GM23338 (cell line): ENCODE results near the gene NR4A2. TPM values are rescaled to one million over a fixed set of nuclear protein-coding genes. Genes with fewer than 3 reads are reported as not detected.

Experiments
- ATAC-seq: fragments of 200-7000 bp; cut with Tn5 transposase; 3 replicates; pipeline ENCODE4 v1.9.1; 2020
- DNase-seq: peaks from one replicate; pipeline ENCODE4 v3.0.0-alpha.2; 2015; ENCODE audit warnings: low spot score
- H2AFZ ChIP-seq: fragments of 200-600 bp; sonication (generic); 2 replicates; pipeline ENCODE4 v1.8.0; 2016; ENCODE audit warnings: antibody characterized with exemption, mild to moderate bottlenecking, moderate library complexity
- H3F3A ChIP-seq: fragments of 200-600 bp; sonication (generic); replicated peaks from 2 replicates; pipeline ENCODE4 v1.8.0; 2017; ENCODE audit warnings: antibody characterized with exemption, mixed run types, low read depth
- H3K27ac ChIP-seq: fragments of 200-600 bp; sonication (generic); 2 replicates; pipeline ENCODE4 v1.6.1; 2016; ENCODE audit warnings: low read depth
- H3K27me3 ChIP-seq: fragments of 200-600 bp; sonication (generic); 2 replicates; pipeline ENCODE4 v1.8.0; 2016; ENCODE audit warnings: mild to moderate bottlenecking, mixed run types, moderate library complexity; ENCODE audit not compliant: insufficient read depth
- H3K36me3 ChIP-seq: fragments of 200-600 bp; sonication (generic); 2 replicates; pipeline ENCODE4 v1.8.0; 2016; ENCODE audit warnings: mild to moderate bottlenecking; ENCODE audit not compliant: insufficient read depth
- H3K4me1 ChIP-seq: fragments of 200-600 bp; sonication (generic); 2 replicates; pipeline ENCODE4 v1.8.0; 2016; ENCODE audit warnings: mild to moderate bottlenecking, moderate library complexity; ENCODE audit not compliant: insufficient read depth
- H3K4me2 ChIP-seq: fragments of 200-600 bp; sonication (generic); 2 replicates; pipeline ENCODE4 v1.7.1; 2017; ENCODE audit warnings: mixed run types
- H3K4me3 ChIP-seq: fragments of 200-600 bp; sonication (generic); 2 replicates; pipeline ENCODE4 v1.6.1; 2016; ENCODE audit warnings: mixed run types
- H3K79me2 ChIP-seq: fragments of 200-600 bp; sonication (generic); replicated peaks from 2 replicates; pipeline ENCODE4 v1.8.0; 2017; ENCODE audit warnings: mild to moderate bottlenecking; ENCODE audit not compliant: insufficient read depth
- H3K9me2 ChIP-seq: fragments of 200-600 bp; sonication (generic); 2 replicates; pipeline ENCODE4 v1.8.0; 2017; ENCODE audit not compliant: insufficient read depth
- H4K20me1 ChIP-seq: fragments of 200-600 bp; sonication (generic); replicated peaks from 2 replicates; pipeline ENCODE4 v1.8.0; 2017; ENCODE audit warnings: mild to moderate bottlenecking; ENCODE audit not compliant: insufficient read depth
- H3K27ac Mint-ChIP-seq: 2 replicates; pipeline ENCODE4 v1.8.0; 2020; ENCODE audit warnings: inconsistent platforms, mild to moderate bottlenecking, moderate library complexity, mixed read lengths
- H3K27me3 Mint-ChIP-seq: 3 replicates; pipeline ENCODE4 v1.8.0; 2022; ENCODE audit warnings: low read depth, mild to moderate bottlenecking, moderate library complexity, mixed read lengths, inconsistent platforms; ENCODE audit not compliant: insufficient read depth, poor library complexity
- H3K36me3 Mint-ChIP-seq: 3 replicates; pipeline ENCODE4 v1.8.0; 2021; ENCODE audit warnings: low read depth, mild to moderate bottlenecking, inconsistent platforms, moderate library complexity, mixed read lengths
- H3K4me1 Mint-ChIP-seq: 3 replicates; pipeline ENCODE4 v1.8.0; 2020; ENCODE audit warnings: mild to moderate bottlenecking, inconsistent platforms, mixed read lengths
- H3K4me3 Mint-ChIP-seq: 3 replicates; pipeline ENCODE4 v1.8.0; 2021; ENCODE audit warnings: moderate library complexity, mild to moderate bottlenecking, inconsistent platforms, mixed read lengths
- H3K9me3 Mint-ChIP-seq: 3 replicates; pipeline ENCODE4 v1.8.0; 2020; ENCODE audit warnings: moderate library complexity, mild to moderate bottlenecking, inconsistent platforms, mixed read lengths
- CREB1 ChIP-seq: fragments of 250-450 bp; sonication (Bioruptor Pico); IDR thresholded peaks from 2 replicates; pipeline ENCODE4 v1.5.0; 2020; ENCODE audit warnings: low read depth, mild to moderate bottlenecking, moderate library complexity
- EZH2 ChIP-seq: fragments of 200-600 bp; sonication (generic); IDR thresholded peaks from one replicate; pipeline ENCODE4 v1.8.0; 2017; ENCODE audit warnings: antibody characterized with exemption, mild to moderate bottlenecking, low read depth; ENCODE audit not compliant: unreplicated experiment
- POLR2AphosphoS5 ChIP-seq: IDR thresholded peaks from 2 replicates; pipeline ENCODE4 v1.6.1; 2016; ENCODE audit warnings: antibody characterized with exemption, low read depth
- STAT1 ChIP-seq: IDR thresholded peaks from one replicate; pipeline ENCODE4 v1.6.1; 2016; ENCODE audit warnings: antibody characterized with exemption; ENCODE audit not compliant: unreplicated experiment
- ZNF114 ChIP-seq: fragments of 250-450 bp; sonication (Bioruptor Pico); IDR thresholded peaks from 2 replicates; pipeline ENCODE4 v1.5.0; 2020; ENCODE audit warnings: mild to moderate bottlenecking, moderate library complexity
- ZNF331 ChIP-seq: fragments of 250-450 bp; sonication (Bioruptor Pico); IDR thresholded peaks from 2 replicates; pipeline ENCODE4 v1.5.0; 2020; ENCODE audit warnings: low read depth, mild to moderate bottlenecking, moderate library complexity
- long read RNA-seq: library from polyadenylated mRNA; unstranded; transcript quantifications from one replicate; pipeline ENCODE4 v2.0.0, GENCODE V29; 2020; ENCODE audit not compliant: unreplicated experiment
- polyA plus RNA-seq: library from polyadenylated mRNA; unstranded; fragments of >200 nt; fragmentation: Nextera tagmentation; extraction: Ambion mirVana; gene quantifications from 2 replicates; pipeline ENCODE4 v1.2.1, GENCODE V29; 2016
- total RNA-seq: library from RNA; depleted of rRNA; stranded (reverse); fragments of >200 nt; shearing (Covaris generic); gene quantifications from 2 replicates; pipeline ENCODE4 v1.2.3, GENCODE V29; 2014; rRNA removed
- TF ChIP-seq, protein P1 (sequence below): fragments of 250-450 bp; sonication (Bioruptor Pico); IDR thresholded peaks from 2 replicates; pipeline ENCODE4 v1.5.0; 2020; ENCODE audit warnings: mild to moderate bottlenecking, moderate library complexity

Gene NR4A2
- total RNA-seq (0.49 and 0.85 TPM in 2 replicates), polyA plus RNA-seq (0.56 and 0.71 TPM in 2 replicates)
- long read RNA-seq, result 0 reads

- H3K4me3 Mint-ChIP-seq, result peak within 1 kb of the TSS; percentile 93
- Histone ChIP-seq H3K4me1 (peaks cover 42% of the 10 kb centered on the region), H3F3A (peaks cover 5% of the 10 kb centered on the region; the same call in 1 of the 2 replicates), H3K4me3 (peak within 1 kb of the TSS; percentile 83), H4K20me1 (peaks cover 10% of the 10 kb centered on the region; the same call in 1 of the 2 replicates), H3K27me3 (peaks cover 73% of the 10 kb centered on the region), H3K36me3 (no peaks in the 10 kb centered on the region), H3K9me2 (no peaks in the 10 kb centered on the region), H3K4me2 (peak within 1 kb of the TSS; percentile 98), H2AFZ (peak within 1 kb of the TSS; percentile 97), H3K27ac (no peak within 1 kb of the TSS), H3K79me2 (no peaks in the 10 kb centered on the region)
- peak within 1 kb of the TSS; percentile 98 for H3K27ac Mint-ChIP-seq
- DNase-seq (peak; percentile 89), ATAC-seq (peak; percentile 63)
- TF ChIP-seq EZH2 (peak; percentile 10), CREB1 (peak; percentile 94), ZNF114 (CRISPR knock-in tag) (no peak)
- peaks cover 8% of the 10 kb centered on the region; the same call in 1 of the 3 replicates for H3K36me3 Mint-ChIP-seq
- H3K4me1 Mint-ChIP-seq, result peaks cover 39% of the 10 kb centered on the region
- H3K9me3 Mint-ChIP-seq, result no peaks in the 10 kb centered on the region; the same call in 2 of the 3 replicates
- H3K27me3 Mint-ChIP-seq, result peaks cover 59% of the 10 kb centered on the region
Observed at GRCh38 chr2:156332534-156333273, at the start of gene NR4A2. NR4A2 (minus strand) TSS chr2:156332721; CDS start chr2:156330186, 2,535 bp downstream.

- no peak for ATAC-seq
- H3K4me2 ChIP-seq, result no peak overlapping the region
- no peak for DNase-seq
Observed at GRCh38 chr2:156380117-156380645, 47.7 kb upstream of the NR4A2 start.

More at GRCh38 chr2:156380117-156380645, 47.7 kb upstream of the NR4A2 start:
- H3K36me3 ChIP-seq, result 0 out of 2 replicates have a peak, but pooled peaks cover 4% of the 10 kb centered on the region
- peak overlapping the region; percentile 18; the same call in 1 of the 2 replicates for H2AFZ ChIP-seq
- no peaks in the 10 kb centered on the region for H3K27me3 Mint-ChIP-seq
- H3K4me1 ChIP-seq, result 0 out of 2 replicates have a peak, but pooled peaks cover 6% of the 10 kb centered on the region
- no peak overlapping the region for H3K4me3 ChIP-seq
- H3K27ac Mint-ChIP-seq, result peak overlapping the region; percentile 10; the same call in 1 of the 2 replicates
- H4K20me1 ChIP-seq, result no peaks in the 10 kb centered on the region
- H3K79me2 ChIP-seq, result no peaks in the 10 kb centered on the region
- H3K9me2 ChIP-seq, result no peaks in the 10 kb centered on the region
- H3F3A ChIP-seq, result no peaks in the 10 kb centered on the region
- H3K4me1 Mint-ChIP-seq, result peaks cover 10% of the 10 kb centered on the region
- H3K27me3 ChIP-seq, result no peaks in the 10 kb centered on the region
- no peak for TF ChIP-seq ZNF114 (CRISPR knock-in tag)
- TF ChIP-seq EZH2, result no peak
- TF ChIP-seq CREB1, result no peak
- TF ChIP-seq ZNF331, result no peak
- TF ChIP-seq STAT1, result no peak
- TF ChIP-seq, protein P1, sequence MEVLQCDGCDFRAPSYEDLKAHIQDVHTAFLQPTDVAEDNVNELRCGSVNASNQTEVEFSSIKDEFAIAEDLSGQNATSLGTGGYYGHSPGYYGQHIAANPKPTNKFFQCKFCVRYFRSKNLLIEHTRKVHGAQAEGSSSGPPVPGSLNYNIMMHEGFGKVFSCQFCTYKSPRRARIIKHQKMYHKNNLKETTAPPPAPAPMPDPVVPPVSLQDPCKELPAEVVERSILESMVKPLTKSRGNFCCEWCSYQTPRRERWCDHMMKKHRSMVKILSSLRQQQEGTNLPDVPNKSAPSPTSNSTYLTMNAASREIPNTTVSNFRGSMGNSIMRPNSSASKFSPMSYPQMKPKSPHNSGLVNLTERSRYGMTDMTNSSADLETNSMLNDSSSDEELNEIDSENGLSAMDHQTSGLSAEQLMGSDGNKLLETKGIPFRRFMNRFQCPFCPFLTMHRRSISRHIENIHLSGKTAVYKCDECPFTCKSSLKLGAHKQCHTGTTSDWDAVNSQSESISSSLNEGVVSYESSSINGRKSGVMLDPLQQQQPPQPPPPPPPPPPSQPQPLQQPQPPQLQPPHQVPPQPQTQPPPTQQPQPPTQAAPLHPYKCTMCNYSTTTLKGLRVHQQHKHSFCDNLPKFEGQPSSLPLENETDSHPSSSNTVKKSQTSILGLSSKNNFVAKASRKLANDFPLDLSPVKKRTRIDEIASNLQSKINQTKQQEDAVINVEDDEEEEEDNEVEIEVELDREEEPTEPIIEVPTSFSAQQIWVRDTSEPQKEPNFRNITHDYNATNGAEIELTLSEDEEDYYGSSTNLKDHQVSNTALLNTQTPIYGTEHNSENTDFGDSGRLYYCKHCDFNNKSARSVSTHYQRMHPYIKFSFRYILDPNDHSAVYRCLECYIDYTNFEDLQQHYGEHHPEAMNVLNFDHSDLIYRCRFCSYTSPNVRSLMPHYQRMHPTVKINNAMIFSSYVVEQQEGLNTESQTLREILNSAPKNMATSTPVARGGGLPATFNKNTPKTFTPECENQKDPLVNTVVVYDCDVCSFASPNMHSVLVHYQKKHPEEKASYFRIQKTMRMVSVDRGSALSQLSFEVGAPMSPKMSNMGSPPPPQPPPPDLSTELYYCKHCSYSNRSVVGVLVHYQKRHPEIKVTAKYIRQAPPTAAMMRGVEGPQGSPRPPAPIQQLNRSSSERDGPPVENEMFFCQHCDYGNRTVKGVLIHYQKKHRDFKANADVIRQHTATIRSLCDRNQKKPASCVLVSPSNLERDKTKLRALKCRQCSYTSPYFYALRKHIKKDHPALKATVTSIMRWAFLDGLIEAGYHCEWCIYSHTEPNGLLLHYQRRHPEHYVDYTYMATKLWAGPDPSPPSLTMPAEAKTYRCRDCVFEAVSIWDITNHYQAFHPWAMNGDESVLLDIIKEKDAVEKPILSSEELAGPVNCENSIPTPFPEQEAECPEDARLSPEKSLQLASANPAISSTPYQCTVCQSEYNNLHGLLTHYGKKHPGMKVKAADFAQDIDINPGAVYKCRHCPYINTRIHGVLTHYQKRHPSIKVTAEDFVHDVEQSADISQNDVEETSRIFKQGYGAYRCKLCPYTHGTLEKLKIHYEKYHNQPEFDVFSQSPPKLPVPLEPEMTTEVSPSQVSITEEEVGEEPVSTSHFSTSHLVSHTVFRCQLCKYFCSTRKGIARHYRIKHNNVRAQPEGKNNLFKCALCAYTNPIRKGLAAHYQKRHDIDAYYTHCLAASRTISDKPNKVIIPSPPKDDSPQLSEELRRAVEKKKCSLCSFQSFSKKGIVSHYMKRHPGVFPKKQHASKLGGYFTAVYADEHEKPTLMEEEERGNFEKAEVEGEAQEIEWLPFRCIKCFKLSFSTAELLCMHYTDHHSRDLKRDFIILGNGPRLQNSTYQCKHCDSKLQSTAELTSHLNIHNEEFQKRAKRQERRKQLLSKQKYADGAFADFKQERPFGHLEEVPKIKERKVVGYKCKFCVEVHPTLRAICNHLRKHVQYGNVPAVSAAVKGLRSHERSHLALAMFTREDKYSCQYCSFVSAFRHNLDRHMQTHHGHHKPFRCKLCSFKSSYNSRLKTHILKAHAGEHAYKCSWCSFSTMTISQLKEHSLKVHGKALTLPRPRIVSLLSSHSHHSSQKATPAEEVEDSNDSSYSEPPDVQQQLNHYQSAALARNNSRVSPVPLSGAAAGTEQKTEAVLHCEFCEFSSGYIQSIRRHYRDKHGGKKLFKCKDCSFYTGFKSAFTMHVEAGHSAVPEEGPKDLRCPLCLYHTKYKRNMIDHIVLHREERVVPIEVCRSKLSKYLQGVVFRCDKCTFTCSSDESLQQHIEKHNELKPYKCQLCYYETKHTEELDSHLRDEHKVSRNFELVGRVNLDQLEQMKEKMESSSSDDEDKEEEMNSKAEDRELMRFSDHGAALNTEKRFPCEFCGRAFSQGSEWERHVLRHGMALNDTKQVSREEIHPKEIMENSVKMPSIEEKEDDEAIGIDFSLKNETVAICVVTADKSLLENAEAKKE (CRISPR knock-in tag), result no peak
- TF ChIP-seq POLR2AphosphoS5, result no peak
- H3K4me3 Mint-ChIP-seq, result no peak overlapping the region
- peaks cover 19% of the 10 kb centered on the region; the same call in 2 of the 3 replicates for H3K9me3 Mint-ChIP-seq
- H3K27ac ChIP-seq, result no peak overlapping the region
- peaks cover 13% of the 10 kb centered on the region; the same call in 2 of the 3 replicates for H3K36me3 Mint-ChIP-seq
